Neural progenitor cell (in vitro differentiated cells): ENCODE measurements around the gene CPEB1. TPM values are rescaled to one million over a fixed set of nuclear protein-coding genes. Genes with fewer than 3 reads are reported as not detected.

ENCODE experiments used
- DNase-seq: peaks from one replicate; pipeline ENCODE4 v3.0.0-alpha.2; 2016; ENCODE audit warnings: low spot score
- H2AFZ ChIP-seq: fragments of 200-600 bp; sonication (generic); replicated peaks from 2 replicates; pipeline ENCODE4 v1.6.1; 2016; ENCODE audit warnings: antibody characterized with exemption
- H3F3A ChIP-seq: fragments of 200-600 bp; sonication (generic); 2 replicates; pipeline ENCODE4 v1.6.1; 2016; ENCODE audit warnings: antibody characterized with exemption, low read depth
- H3K27ac ChIP-seq: fragments of 200-600 bp; sonication (generic); 2 replicates; pipeline ENCODE4 v1.5.1; 2016; ENCODE audit warnings: mild to moderate bottlenecking
- H3K27me3 ChIP-seq: fragments of 200-600 bp; sonication (generic); 2 replicates; pipeline ENCODE4 v1.6.1; 2016; ENCODE audit warnings: mild to moderate bottlenecking, moderate library complexity
- H3K36me3 ChIP-seq: fragments of 200-600 bp; sonication (generic); 2 replicates; pipeline ENCODE4 v1.5.1; 2016
- H3K4me1 ChIP-seq: fragments of 200-600 bp; sonication (generic); 2 replicates; pipeline ENCODE4 v1.6.1; 2016; ENCODE audit warnings: mixed run types
- H3K4me2 ChIP-seq: fragments of 200-600 bp; sonication (generic); 2 replicates; pipeline ENCODE4 v1.6.1; 2016
- H3K4me3 ChIP-seq: fragments of 200-600 bp; sonication (generic); 2 replicates; pipeline ENCODE4 v1.5.1; 2016
- H3K79me2 ChIP-seq: fragments of 200-600 bp; sonication (generic); 2 replicates; pipeline ENCODE4 v1.6.1; 2016; ENCODE audit warnings: low read depth
- H3K9ac ChIP-seq: fragments of 200-600 bp; sonication (generic); 2 replicates; pipeline ENCODE4 v1.6.1; 2016
- H3K9me3 ChIP-seq: fragments of 200-600 bp; sonication (generic); 2 replicates; pipeline ENCODE4 v1.5.1; 2016; ENCODE audit warnings: low read depth
- H4K20me1 ChIP-seq: fragments of 200-600 bp; sonication (generic); 2 replicates; pipeline ENCODE4 v1.6.1; 2016; ENCODE audit warnings: low read depth
- H3K27ac Mint-ChIP-seq: 3 replicates; pipeline ENCODE4 v1.8.0; 2021; ENCODE audit warnings: mixed read lengths
- H3K27me3 Mint-ChIP-seq: 2 replicates; pipeline ENCODE4 v1.8.0; 2022; ENCODE audit warnings: low read depth, mild to moderate bottlenecking, inconsistent platforms, moderate library complexity, mixed read lengths; ENCODE audit not compliant: insufficient read depth
- H3K36me3 Mint-ChIP-seq: 3 replicates; pipeline ENCODE4 v1.8.0; 2021; ENCODE audit warnings: mixed read lengths
- H3K4me1 Mint-ChIP-seq: 3 replicates; pipeline ENCODE4 v1.8.0; 2021; ENCODE audit warnings: mixed read lengths
- H3K4me3 Mint-ChIP-seq: 3 replicates; pipeline ENCODE4 v1.8.0; 2021; ENCODE audit warnings: mild to moderate bottlenecking, moderate library complexity, mixed read lengths
- H3K9me3 Mint-ChIP-seq: 3 replicates; pipeline ENCODE4 v1.8.0; 2020; ENCODE audit warnings: mixed read lengths
- EZH2 ChIP-seq: fragments of 200-600 bp; sonication (generic); IDR thresholded peaks from 2 replicates; pipeline ENCODE4 v1.6.1; 2017; ENCODE audit warnings: antibody characterized with exemption, mild to moderate bottlenecking, moderate library complexity
- EZH2phosphoT487 ChIP-seq: fragments of 200-600 bp; sonication (generic); IDR thresholded peaks from 2 replicates; pipeline ENCODE4 v1.6.1; 2017; ENCODE audit warnings: antibody characterized with exemption
- total RNA-seq: library from RNA; depleted of rRNA; stranded (reverse); fragments of >200 nt; gene quantifications from 2 replicates; pipeline ENCODE4 v1.2.3, GENCODE V29; 2015; ENCODE audit warnings: low replicate concordance
- TF ChIP-seq, protein P1 (sequence below): fragments of 200-600 bp; sonication (generic); IDR thresholded peaks from 2 replicates; pipeline ENCODE4 v1.5.1; 2017; ENCODE audit warnings: antibody characterized with exemption, mild to moderate bottlenecking

The CPEB1 gene
- total RNA-seq, 1 donor from 2014 or later, result 2.1 TPM

DNA sequence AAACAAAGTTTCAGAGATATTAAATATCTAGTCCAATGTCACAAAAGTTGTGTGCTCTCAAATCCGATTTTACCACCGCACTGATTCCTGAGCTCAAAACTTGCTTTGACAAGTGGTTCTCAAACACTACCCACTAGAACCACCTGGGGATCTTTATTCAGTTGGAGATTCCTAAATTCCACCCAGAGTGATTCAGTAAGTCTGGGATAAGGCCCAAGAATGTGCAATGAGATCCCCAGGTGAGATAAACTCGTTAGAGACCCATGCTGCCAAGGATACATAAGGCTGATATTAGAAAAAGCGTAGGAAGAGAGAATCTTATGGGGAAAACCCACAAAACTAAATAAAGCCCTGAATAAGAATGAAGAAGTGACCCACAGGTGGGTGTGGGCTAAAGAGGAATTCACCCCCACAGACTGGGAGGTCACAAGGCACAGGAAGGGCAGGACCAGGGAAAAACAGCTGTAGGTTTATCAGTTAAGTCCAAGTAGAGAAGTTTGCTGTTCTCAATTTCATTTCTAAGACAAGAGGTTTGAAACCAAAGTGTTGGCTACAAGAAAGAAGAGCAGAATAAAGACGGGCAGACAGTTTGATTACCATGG lies 95.4 kb downstream of the CPEB1 start:
- H3K4me1 ChIP-seq, result no peaks in the 10 kb centered on the region
- no peak overlapping the region for H2AFZ ChIP-seq
- H3K36me3 Mint-ChIP-seq, result no peaks in the 10 kb centered on the region
- H3K4me1 Mint-ChIP-seq, result no peaks in the 10 kb centered on the region
- H3K4me3 ChIP-seq, result no peak overlapping the region
- no peak overlapping the region for H3K4me3 Mint-ChIP-seq
- no peak overlapping the region for H3K27ac ChIP-seq
- H3K27me3 Mint-ChIP-seq, result peaks cover 8% of the 10 kb centered on the region
- no peaks in the 10 kb centered on the region for H3K27me3 ChIP-seq
- DNase-seq, result no peak
- no peak overlapping the region for H3K4me2 ChIP-seq
- no peaks in the 10 kb centered on the region for H4K20me1 ChIP-seq
- no peaks in the 10 kb centered on the region for H3F3A ChIP-seq
- H3K9me3 Mint-ChIP-seq, result no peaks in the 10 kb centered on the region
- H3K79me2 ChIP-seq, result no peaks in the 10 kb centered on the region
- H3K9ac ChIP-seq, result no peak overlapping the region
- H3K27ac Mint-ChIP-seq, result no peak overlapping the region
- H3K36me3 ChIP-seq, result no peaks in the 10 kb centered on the region
- TF ChIP-seq, protein P1, sequence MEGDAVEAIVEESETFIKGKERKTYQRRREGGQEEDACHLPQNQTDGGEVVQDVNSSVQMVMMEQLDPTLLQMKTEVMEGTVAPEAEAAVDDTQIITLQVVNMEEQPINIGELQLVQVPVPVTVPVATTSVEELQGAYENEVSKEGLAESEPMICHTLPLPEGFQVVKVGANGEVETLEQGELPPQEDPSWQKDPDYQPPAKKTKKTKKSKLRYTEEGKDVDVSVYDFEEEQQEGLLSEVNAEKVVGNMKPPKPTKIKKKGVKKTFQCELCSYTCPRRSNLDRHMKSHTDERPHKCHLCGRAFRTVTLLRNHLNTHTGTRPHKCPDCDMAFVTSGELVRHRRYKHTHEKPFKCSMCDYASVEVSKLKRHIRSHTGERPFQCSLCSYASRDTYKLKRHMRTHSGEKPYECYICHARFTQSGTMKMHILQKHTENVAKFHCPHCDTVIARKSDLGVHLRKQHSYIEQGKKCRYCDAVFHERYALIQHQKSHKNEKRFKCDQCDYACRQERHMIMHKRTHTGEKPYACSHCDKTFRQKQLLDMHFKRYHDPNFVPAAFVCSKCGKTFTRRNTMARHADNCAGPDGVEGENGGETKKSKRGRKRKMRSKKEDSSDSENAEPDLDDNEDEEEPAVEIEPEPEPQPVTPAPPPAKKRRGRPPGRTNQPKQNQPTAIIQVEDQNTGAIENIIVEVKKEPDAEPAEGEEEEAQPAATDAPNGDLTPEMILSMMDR, result no peak
- TF ChIP-seq EZH2phosphoT487, result no peak
- no peak for TF ChIP-seq EZH2
- H3K9me3 ChIP-seq, result no peaks in the 10 kb centered on the region

DNA sequence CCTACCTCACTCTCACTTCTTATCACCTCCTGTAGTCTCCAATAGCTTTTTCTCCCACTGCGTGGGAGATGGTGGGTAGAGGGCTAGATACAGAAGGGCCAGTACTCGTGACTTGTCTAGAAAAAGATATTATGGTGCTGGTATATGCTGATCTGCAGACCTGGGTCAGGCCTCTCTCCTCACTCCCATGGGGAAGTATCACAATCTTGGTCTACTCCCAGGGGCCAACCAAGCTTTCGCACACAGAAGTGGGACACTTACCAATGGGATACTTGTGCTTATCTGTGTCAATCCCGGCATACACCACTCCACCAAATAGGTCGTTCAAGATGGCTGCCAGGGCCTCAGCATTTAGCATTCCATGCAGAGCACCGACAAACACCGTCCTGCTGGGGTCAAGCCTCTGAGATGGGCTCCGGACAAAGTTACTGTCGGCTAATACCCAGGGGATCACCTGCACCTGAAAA lies 97.9 kb downstream of the CPEB1 start:
- Histone ChIP-seq H4K20me1 (no peaks in the 10 kb centered on the region), H3F3A (no peaks in the 10 kb centered on the region), H3K4me1 (no peaks in the 10 kb centered on the region), H3K79me2 (no peaks in the 10 kb centered on the region), H3K4me3 (no peak overlapping the region), H3K4me2 (no peak overlapping the region), H3K9me3 (no peaks in the 10 kb centered on the region), H3K27me3 (no peaks in the 10 kb centered on the region), H2AFZ (no peak overlapping the region), H3K9ac (no peak overlapping the region), H3K27ac (no peak overlapping the region), H3K36me3 (no peaks in the 10 kb centered on the region)
- no peak for TF ChIP-seq EZH2
- TF ChIP-seq, protein P1, result no peak
- no peak for TF ChIP-seq EZH2phosphoT487
- Mint-ChIP-seq H3K4me1 (peaks cover 8% of the 10 kb centered on the region), H3K27me3 (peaks cover 10% of the 10 kb centered on the region), H3K9me3 (no peaks in the 10 kb centered on the region), H3K36me3 (no peaks in the 10 kb centered on the region), H3K4me3 (no peak overlapping the region), H3K27ac (no peak overlapping the region)
- no peak for DNase-seq

GRCh38 chr15:82548700-82549099 lies 98.5 kb downstream of the CPEB1 start:
- DNase-seq, result no peak
- Histone ChIP-seq H4K20me1 (no peaks in the 10 kb centered on the region), H3F3A (no peaks in the 10 kb centered on the region), H3K27me3 (no peaks in the 10 kb centered on the region), H3K9ac (no peak overlapping the region), H3K27ac (no peak overlapping the region), H3K79me2 (no peaks in the 10 kb centered on the region), H2AFZ (no peak overlapping the region), H3K9me3 (no peaks in the 10 kb centered on the region), H3K36me3 (no peaks in the 10 kb centered on the region), H3K4me1 (peaks cover 2% of the 10 kb centered on the region), H3K4me2 (no peak overlapping the region), H3K4me3 (no peak overlapping the region)
- Mint-ChIP-seq H3K36me3 (no peaks in the 10 kb centered on the region), H3K9me3 (no peaks in the 10 kb centered on the region), H3K27ac (no peak overlapping the region), H3K27me3 (peaks cover 10% of the 10 kb centered on the region), H3K4me3 (no peak overlapping the region), H3K4me1 (peaks cover 12% of the 10 kb centered on the region)
- TF ChIP-seq EZH2phosphoT487 (no peak), EZH2 (no peak)
- TF ChIP-seq, protein P1, result no peak
